Gastrocnemius medialis (tissue), 4 donors: ENCODE measurements around the gene CFD.

ENCODE experiments used
- POLR2A ChIP-seq, 2 donors: fragments of 450-650 bp; IDR thresholded peaks; one replicate each; pipeline ENCODE4 v1.6.1; 2017; ENCODE audit warnings: antibody characterized with exemption in 2 of 2, mild to moderate bottlenecking in 2 of 2, moderate library complexity in 2 of 2
- TF ChIP-seq, protein P1 (sequence below), 5 experiments: fragments of 450-650 bp in 3 of 5; fragments of 200-600 bp in 2 of 5; sonication (generic) in 2 of 5; IDR thresholded peaks in 4 of 5; conservative IDR thresholded peaks in 1 of 5; 1 replicate in 4 of 5; 2 replicates in 1 of 5; pipeline ENCODE4 v1.5.1; 2016 to 2019; ENCODE audit warnings: antibody characterized with exemption in 5 of 5, mild to moderate bottlenecking in 3 of 5, moderate library complexity in 3 of 5

DNA sequence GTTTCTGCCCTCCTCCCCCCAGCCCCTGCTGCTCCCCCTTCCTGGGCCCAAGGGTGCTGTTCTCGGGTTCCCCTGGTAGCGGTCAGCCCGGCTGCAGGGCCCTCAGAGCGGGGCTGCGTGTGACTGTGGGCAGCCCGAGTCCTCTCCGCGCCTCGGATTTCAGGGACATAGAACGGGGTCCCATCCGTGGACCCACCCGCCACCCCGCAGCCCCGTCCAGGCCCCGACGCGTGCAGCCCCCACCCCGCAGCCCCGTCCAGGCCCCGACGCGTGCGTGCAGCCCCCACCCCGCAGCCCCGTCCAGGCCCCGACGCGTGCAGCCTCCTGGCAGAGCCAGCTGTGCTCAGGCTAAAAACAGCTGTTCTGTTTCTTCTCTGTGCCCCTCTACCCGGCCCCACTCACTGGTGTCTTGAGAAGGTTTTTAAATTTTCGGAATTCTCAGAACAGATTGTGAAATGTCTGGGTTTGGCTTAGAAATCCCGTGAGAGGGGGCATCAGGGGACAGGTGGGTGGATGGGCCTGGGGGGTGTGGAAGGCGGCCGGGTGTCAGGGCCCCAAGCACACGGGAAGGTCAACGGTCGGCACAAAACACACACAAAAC is 24.2 kb upstream of the CFD start:
- TF ChIP-seq, protein P1, sequence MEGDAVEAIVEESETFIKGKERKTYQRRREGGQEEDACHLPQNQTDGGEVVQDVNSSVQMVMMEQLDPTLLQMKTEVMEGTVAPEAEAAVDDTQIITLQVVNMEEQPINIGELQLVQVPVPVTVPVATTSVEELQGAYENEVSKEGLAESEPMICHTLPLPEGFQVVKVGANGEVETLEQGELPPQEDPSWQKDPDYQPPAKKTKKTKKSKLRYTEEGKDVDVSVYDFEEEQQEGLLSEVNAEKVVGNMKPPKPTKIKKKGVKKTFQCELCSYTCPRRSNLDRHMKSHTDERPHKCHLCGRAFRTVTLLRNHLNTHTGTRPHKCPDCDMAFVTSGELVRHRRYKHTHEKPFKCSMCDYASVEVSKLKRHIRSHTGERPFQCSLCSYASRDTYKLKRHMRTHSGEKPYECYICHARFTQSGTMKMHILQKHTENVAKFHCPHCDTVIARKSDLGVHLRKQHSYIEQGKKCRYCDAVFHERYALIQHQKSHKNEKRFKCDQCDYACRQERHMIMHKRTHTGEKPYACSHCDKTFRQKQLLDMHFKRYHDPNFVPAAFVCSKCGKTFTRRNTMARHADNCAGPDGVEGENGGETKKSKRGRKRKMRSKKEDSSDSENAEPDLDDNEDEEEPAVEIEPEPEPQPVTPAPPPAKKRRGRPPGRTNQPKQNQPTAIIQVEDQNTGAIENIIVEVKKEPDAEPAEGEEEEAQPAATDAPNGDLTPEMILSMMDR (IDR thresholded peaks at IDR 0.05 in 4 of 5, conservative IDR thresholded peaks at IDR 0.05 in 1 of 5), result no peak
- no peak for TF ChIP-seq POLR2A (IDR thresholded peaks at IDR 0.05)
